ENCODE results near the gene L2HGDH. TPM values are rescaled to one million over a fixed set of nuclear protein-coding genes. Genes with fewer than 3 reads are reported as not detected.

L2HGDH gene
- total RNA-seq, 4 donors from 2014 or later: 0.80 to 73.3 (median 8.3) TPM

GRCh38 chr14:50353126-50353525 lies 41.1 kb upstream of the L2HGDH start:
- H3K9me3 ChIP-seq: no peaks in the 10 kb centered on the region
- H3K27ac ChIP-seq: no peak overlapping the region
- peaks cover 0 to 9% (median 0%) of the 10 kb centered on the region in 4 donors for H3K36me3 ChIP-seq
- no peak overlapping the region for H3K4me3 ChIP-seq
- H3K27me3 ChIP-seq: no peaks in the 10 kb centered on the region
- 84 to 91% methylated on average over 4 of the region's 4 CpGs for WGBS, 2 donors (ENCODE audit: low coverage in 1 of 2)
- no peak for DNase-seq
- no peak for TF ChIP-seq POLR2AphosphoS5 (IDR thresholded peaks at IDR 0.05)
- no peak for TF ChIP-seq POLR2A (IDR thresholded peaks at IDR 0.05)
- no peak for TF ChIP-seq CTCF (IDR thresholded peaks at IDR 0.05)
- TF ChIP-seq EP300 (IDR thresholded peaks at IDR 0.05; ENCODE audit: low read depth): no peak
- H3K4me1 ChIP-seq: peaks cover 0 to 5% (median 0%) of the 10 kb centered on the region in 4 donors
- intact Hi-C loops (cut with DNase I; ENCODE audit: low total_unique reads) (loop anchor here (5.0 kb wide), 1 partner anchor 44 kb away; the partner anchor contains the start of gene CDKL1), in situ Hi-C loops (cut with MboI; ENCODE audit: low pct_ligation_motif_present in 1 of 4, low pct_unique_long_range_greater_than_20kb in 1 of 4, low sequenced_read_pairs in 3 of 4) (no loop called here)

- Histone ChIP-seq H3K27ac (peak overlapping the region in 2 of 4 donors; percentile 4 to 26), H3K9me3 (no peaks in the 10 kb centered on the region), H3K4me1 (peaks cover 0 to 10% (median 2%) of the 10 kb centered on the region in 4 donors), H3K27me3 (no peaks in the 10 kb centered on the region), H3K4me3 (no peak overlapping the region), H3K36me3 (peaks cover 0 to 3% (median 0%) of the 10 kb centered on the region in 4 donors)
- in situ Hi-C loops (cut with MboI; ENCODE audit: low pct_ligation_motif_present in 1 of 4, low pct_unique_long_range_greater_than_20kb in 1 of 4, low sequenced_read_pairs in 3 of 4): no loop called here
- no peak for DNase-seq
- 78 to 83% methylated on average over 4 of the region's 4 CpGs for WGBS, 2 donors (ENCODE audit: low coverage in 1 of 2)
- intact Hi-C loops (cut with DNase I; ENCODE audit: low total_unique reads): loop anchor here (5.0 kb wide), 1 partner anchor 45 kb away; the partner anchor contains the start of gene CDKL1
- TF ChIP-seq EP300 (IDR thresholded peaks at IDR 0.05; ENCODE audit: low read depth) (no peak), POLR2A (IDR thresholded peaks at IDR 0.05) (no peak), CTCF (IDR thresholded peaks at IDR 0.05) (no peak), POLR2AphosphoS5 (IDR thresholded peaks at IDR 0.05) (no peak)
These were observed 40.6 kb upstream of the L2HGDH start for GRCh38 chr14:50352584-50352983.

DNA sequence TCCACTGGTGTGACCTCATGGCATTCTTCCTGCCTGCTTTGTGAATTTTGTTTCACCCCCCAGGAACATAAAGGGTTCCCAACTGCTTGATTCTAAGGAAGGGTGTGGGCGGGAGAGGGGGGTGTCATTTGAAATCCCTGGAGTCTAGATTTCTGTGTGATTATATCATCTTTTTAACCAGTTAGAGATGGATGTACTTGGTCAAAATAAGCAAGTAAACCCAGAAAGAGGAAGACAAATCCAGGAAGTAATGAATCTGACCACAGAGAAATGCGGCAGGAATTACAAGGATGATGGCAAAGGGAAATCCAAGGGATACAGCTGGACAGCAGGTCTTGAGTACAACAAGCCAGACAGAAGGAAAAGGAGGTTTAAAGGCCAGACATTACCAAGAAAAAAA lies 38.9 kb upstream of the L2HGDH start:
- no peaks in the 10 kb centered on the region for H3K9me3 ChIP-seq
- H3K27me3 ChIP-seq: no peaks in the 10 kb centered on the region
- TF ChIP-seq POLR2AphosphoS5 (IDR thresholded peaks at IDR 0.05) (no peak), POLR2A (IDR thresholded peaks at IDR 0.05) (no peak), CTCF (IDR thresholded peaks at IDR 0.05) (no peak), EP300 (IDR thresholded peaks at IDR 0.05; ENCODE audit: low read depth) (no peak)
- H3K27ac ChIP-seq: no peak overlapping the region
- no peak for DNase-seq
- 88 to 95% methylated on average over 2 of the region's 2 CpGs for WGBS, 2 donors (ENCODE audit: low coverage in 1 of 2)
- H3K4me1 ChIP-seq: peaks cover 0 to 18% (median 3%) of the 10 kb centered on the region in 4 donors
- in situ Hi-C loops (cut with MboI; ENCODE audit: low pct_ligation_motif_present in 1 of 4, low pct_unique_long_range_greater_than_20kb in 1 of 4, low sequenced_read_pairs in 3 of 4): no loop called here
- H3K4me3 ChIP-seq: no peak overlapping the region
- no peaks in the 10 kb centered on the region for H3K36me3 ChIP-seq
- intact Hi-C loops (cut with DNase I; ENCODE audit: low total_unique reads): loop anchor here (5.0 kb wide), 1 partner anchor 46 kb away; the partner anchor contains the start of gene CDKL1

- peaks cover 0 to 34% (median 8%) of the 10 kb centered on the region in 4 donors for H3K4me1 ChIP-seq
- TF ChIP-seq POLR2AphosphoS5 (IDR thresholded peaks at IDR 0.05) (no peak), POLR2A (IDR thresholded peaks at IDR 0.05) (no peak), EP300 (IDR thresholded peaks at IDR 0.05; ENCODE audit: low read depth) (no peak), CTCF (IDR thresholded peaks at IDR 0.05) (no peak)
- no peak overlapping the region for H3K4me3 ChIP-seq
- in situ Hi-C loops (cut with MboI; ENCODE audit: low pct_ligation_motif_present in 1 of 4, low pct_unique_long_range_greater_than_20kb in 1 of 4, low sequenced_read_pairs in 3 of 4) (loop anchor here in 1 of 4 donors (10.0 kb wide), 1 partner anchor 56 kb away; no protein-coding TSS in a partner anchor), intact Hi-C loops (cut with DNase I; ENCODE audit: low total_unique reads) (no loop called here)
- H3K9me3 ChIP-seq: no peaks in the 10 kb centered on the region
- H3K27ac ChIP-seq: no peak overlapping the region
- DNase-seq: no peak
- no peaks in the 10 kb centered on the region for H3K36me3 ChIP-seq
- no peaks in the 10 kb centered on the region for H3K27me3 ChIP-seq
These were observed 36.9 kb upstream of the L2HGDH start for GRCh38 chr14:50348933-50349332.
